ENCODE data around the gene LGALS1.

LGALS1 gene

GRCh38 chr22:37660709-37661045 lies 14.8 kb upstream of the LGALS1 start:
- DNase-seq (ENCODE audit: insufficient read length, low spot score): no peak
- FAIRE-seq: no peak

GRCh38 chr22:37661160-37661924 lies 14.1 kb upstream of the LGALS1 start:
- DNase-seq (ENCODE audit: insufficient read length, low spot score): no peak
- FAIRE-seq: peak; percentile 79

- no peak for DNase-seq (ENCODE audit: insufficient read length, low spot score)
- FAIRE-seq: peak; percentile 8
Measured at GRCh38 chr22:37662039-37662438, 13.4 kb upstream of the LGALS1 start.

GRCh38 chr22:37663521-37664140 lies 11.8 kb upstream of the LGALS1 start:
- FAIRE-seq (no peak), DNase-seq (ENCODE audit: insufficient read length, low spot score) (no peak)

DNA sequence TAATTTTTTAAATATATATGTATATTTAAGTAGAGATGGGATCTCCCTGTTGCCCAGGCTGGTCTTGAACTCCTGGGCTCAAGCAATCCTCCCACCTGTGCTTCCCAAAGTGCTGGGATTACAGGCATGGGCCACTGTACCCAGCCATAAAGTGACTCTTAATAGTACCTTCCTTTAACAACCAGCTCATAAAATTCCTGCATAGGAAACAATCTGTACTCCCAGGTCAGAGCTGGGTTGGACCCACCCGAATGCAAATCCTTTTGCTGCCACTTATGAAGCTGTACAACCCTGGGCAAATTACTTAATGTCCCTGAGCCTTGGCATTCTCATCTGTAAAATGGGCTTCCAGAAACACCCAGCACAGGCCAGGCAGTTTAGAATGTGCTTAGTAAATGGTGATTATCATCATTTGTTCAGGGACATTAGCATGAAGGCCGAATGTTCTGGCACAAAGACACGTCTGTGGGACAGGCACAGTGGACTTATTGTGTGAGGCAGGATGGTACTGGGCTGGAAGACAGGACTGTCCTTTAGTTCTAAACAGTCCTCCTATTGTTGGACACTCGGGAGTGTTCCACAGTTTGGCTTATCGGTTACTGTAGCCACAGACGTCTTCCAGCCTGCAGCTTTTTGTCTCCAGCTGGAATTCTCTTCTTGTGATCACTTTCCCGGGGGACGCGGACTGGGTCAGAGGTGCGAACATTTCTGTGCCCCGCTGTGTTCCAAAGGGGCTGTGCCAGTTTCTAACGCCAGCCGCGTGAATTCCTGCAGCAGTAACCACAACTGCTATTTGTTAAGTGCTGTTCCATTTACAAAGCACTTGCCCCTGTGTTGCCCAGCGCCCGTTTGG lies 11.0 kb upstream of the LGALS1 start:
- no peak for FAIRE-seq
- no peak for DNase-seq (ENCODE audit: insufficient read length, low spot score)

- no peak for FAIRE-seq
- no peak for DNase-seq (ENCODE audit: insufficient read length, low spot score)
Measured at GRCh38 chr22:37665487-37665886, 9.9 kb upstream of the LGALS1 start.

DNA sequence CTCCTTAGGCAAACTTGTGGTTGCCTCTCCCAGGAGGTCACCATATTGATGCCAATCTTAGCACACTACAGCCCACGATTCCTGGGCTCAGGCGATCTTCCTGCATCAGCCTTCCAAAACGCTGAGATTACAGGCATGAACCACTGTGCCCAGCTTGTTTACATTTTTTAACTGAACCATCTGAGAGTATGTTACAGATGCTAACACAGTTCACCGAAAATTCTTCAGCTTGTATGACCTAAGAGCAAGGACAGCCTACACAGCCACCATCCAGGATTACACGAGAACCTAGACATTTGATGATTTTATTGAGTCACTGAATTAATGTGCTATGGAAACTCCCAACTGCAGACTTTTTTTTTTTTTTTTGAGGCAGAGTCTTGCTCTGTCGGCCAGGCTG lies 5.8 kb upstream of the LGALS1 start:
- no peak for DNase-seq (ENCODE audit: insufficient read length, low spot score)
- no peak for FAIRE-seq

GRCh38 chr22:37672206-37672919 lies 3.1 kb upstream of the LGALS1 start:
- FAIRE-seq: peak; percentile 47
- DNase-seq (ENCODE audit: insufficient read length, low spot score): no peak

GRCh38 chr22:37672920-37673455 lies 2.4 kb upstream of the LGALS1 start:
- no peak for FAIRE-seq

GRCh38 chr22:37674248-37674647 lies 1.2 kb upstream of the LGALS1 start:
- FAIRE-seq: no peak
- DNase-seq (ENCODE audit: insufficient read length, low spot score): no peak

More at GRCh38 chr22:37672920-37673455, 2.4 kb upstream of the LGALS1 start:
- no peak for DNase-seq (ENCODE audit: insufficient read length, low spot score)

GRCh38 chr22:37675930-37676735 lies 697 bp downstream of the LGALS1 start:
- FAIRE-seq (no peak), DNase-seq (ENCODE audit: insufficient read length, low spot score) (no peak)

DNA sequence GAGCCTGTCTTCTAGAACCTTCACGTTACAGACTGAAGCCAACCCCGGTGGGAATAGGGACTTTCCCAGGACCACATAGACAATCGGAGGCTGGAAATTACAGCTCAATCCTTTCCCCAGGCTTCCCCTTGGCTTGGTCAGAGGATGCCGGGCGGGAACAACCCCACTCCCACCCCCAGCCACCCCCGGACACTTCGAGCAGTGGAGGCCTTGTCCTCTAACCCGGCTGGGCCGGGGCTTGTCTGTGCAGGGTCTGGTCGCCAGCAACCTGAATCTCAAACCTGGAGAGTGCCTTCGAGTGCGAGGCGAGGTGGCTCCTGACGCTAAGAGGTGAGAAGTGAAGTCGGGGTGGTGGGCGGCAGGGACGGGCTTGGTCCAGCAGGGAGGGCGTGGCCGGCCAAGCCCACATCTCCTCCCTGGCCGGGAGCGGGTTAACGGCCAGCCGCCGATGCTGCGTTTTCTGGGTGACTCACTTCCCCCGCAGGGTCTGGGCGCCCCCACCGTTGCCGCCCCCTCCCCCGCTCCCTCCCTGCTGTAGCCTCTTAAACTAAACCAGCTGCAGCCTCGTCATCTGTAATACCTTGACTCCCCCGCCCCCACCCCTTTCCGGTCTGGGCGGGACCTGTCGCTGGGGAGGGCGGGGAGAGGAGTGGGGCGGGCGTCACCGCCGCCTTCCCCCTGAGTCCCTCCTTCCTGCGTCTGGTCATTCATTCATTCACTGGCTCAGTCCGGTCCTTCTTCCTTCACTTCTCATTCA lies 1.5 kb downstream of the LGALS1 start:
- FAIRE-seq (peak; percentile 93), DNase-seq (ENCODE audit: insufficient read length, low spot score) (peak; percentile 69)

GRCh38 chr22:37677493-37677974 lies 2.1 kb downstream of the LGALS1 start:
- no peak for FAIRE-seq
- DNase-seq (ENCODE audit: insufficient read length, low spot score): no peak

- DNase-seq (ENCODE audit: insufficient read length, low spot score) (no peak), FAIRE-seq (no peak)
Measured at GRCh38 chr22:37678372-37678771, 2.9 kb downstream of the LGALS1 start.

DNA sequence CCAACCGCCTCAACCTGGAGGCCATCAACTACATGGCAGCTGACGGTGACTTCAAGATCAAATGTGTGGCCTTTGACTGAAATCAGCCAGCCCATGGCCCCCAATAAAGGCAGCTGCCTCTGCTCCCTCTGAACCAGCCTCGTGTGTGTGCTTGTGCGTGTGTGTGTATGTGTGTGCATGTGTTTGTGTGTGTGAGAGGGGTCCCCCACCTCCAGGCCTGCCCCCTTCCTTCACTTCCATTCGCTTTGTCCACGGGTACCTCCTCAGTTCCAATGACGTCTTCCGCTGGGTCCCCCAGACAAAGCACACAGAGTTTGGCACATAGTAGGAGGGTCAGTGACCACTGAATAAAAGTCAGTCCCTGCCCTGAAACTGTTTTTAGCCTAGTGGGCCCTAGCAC lies 4.2 kb downstream of the LGALS1 start:
- FAIRE-seq (no peak), DNase-seq (ENCODE audit: insufficient read length, low spot score) (no peak)

- FAIRE-seq (no peak), DNase-seq (ENCODE audit: insufficient read length, low spot score) (no peak)
Measured at GRCh38 chr22:37680191-37680851, 4.9 kb downstream of the LGALS1 start.

- FAIRE-seq (no peak), DNase-seq (ENCODE audit: insufficient read length, low spot score) (no peak)
Measured at GRCh38 chr22:37681001-37681424, 5.6 kb downstream of the LGALS1 start.

GRCh38 chr22:37681556-37682049 lies 6.2 kb downstream of the LGALS1 start:
- DNase-seq (ENCODE audit: insufficient read length, low spot score) (peak; percentile 56), FAIRE-seq (peak; percentile 97)

Measured in GM19239 (cell line).